Cardiac muscle cell (in vitro differentiated cells and primary cell): Measurements from ENCODE around the gene PDE4B. TPM values are rescaled to one million over a fixed set of nuclear protein-coding genes. Genes with fewer than 3 reads are reported as not detected.

Source experiments
- DNase-seq, 2 donors: peaks; one replicate each; pipeline versions ENCODE4 v3.0.0 to v3.0.0-alpha.2; 2010 to 2017; ENCODE audit warnings: low read depth in 1 of 2, low spot score in 1 of 2
- H3K27ac ChIP-seq: fragments of 200-600 bp; sonication (generic); 2 replicates; pipeline ENCODE4 v1.5.1; 2016
- H3K27me3 ChIP-seq: fragments of 200-600 bp; sonication (generic); 2 replicates; pipeline ENCODE4 v1.6.0; 2016; ENCODE audit warnings: control low read depth
- H3K36me3 ChIP-seq: fragments of 200-600 bp; sonication (generic); 2 replicates; pipeline ENCODE4 v1.5.1; 2016; ENCODE audit warnings: control low read depth
- H3K4me1 ChIP-seq: fragments of 200-600 bp; sonication (generic); 2 replicates; pipeline ENCODE4 v1.8.1; 2017; ENCODE audit warnings: low read depth, mild to moderate bottlenecking, mixed run types
- H3K4me3 ChIP-seq: fragments of 200-600 bp; sonication (generic); 2 replicates; pipeline ENCODE4 v1.5.1; 2016; ENCODE audit warnings: mild to moderate bottlenecking
- H3K9me3 ChIP-seq: fragments of 200-600 bp; sonication (generic); 2 replicates; pipeline ENCODE4 v1.5.1; 2017; ENCODE audit warnings: low read depth, mild to moderate bottlenecking, control low read depth
- CTCF ChIP-seq: IDR thresholded peaks from 2 replicates; pipeline ENCODE4 v1.5.1; 2012; ENCODE audit warnings: low read depth, mild to moderate bottlenecking, low read length
- polyA plus RNA-seq: library from polyadenylated mRNA; unstranded; fragments of >200 nt; fragmentation: Nextera tagmentation; extraction: Ambion mirVana; gene quantifications from 2 replicates; pipeline ENCODE4 v1.2.1, GENCODE V29; 2016
- total RNA-seq: library from RNA; depleted of rRNA; stranded (reverse); fragments of >200 nt; gene quantifications from 2 replicates; pipeline ENCODE4 v1.2.3, GENCODE V29; 2016

Gene PDE4B
- total and polyA plus RNA-seq, 2 experiments from 2014 or later, result 0.65 to 3.9 TPM

- no peak for TF ChIP-seq CTCF
- no peaks in the 10 kb centered on the region for H3K9me3 ChIP-seq
- no peak overlapping the region for H3K4me3 ChIP-seq
- no peak for DNase-seq
- H3K27ac ChIP-seq, result no peak overlapping the region
- no peaks in the 10 kb centered on the region for H3K27me3 ChIP-seq
- no peaks in the 10 kb centered on the region for H3K4me1 ChIP-seq
- no peaks in the 10 kb centered on the region for H3K36me3 ChIP-seq
Measured at GRCh38 chr1:66302184-66302742, 509.6 kb downstream of the PDE4B start.

GRCh38 chr1:66302815-66303214, 510.1 kb downstream of the PDE4B start:
- Histone ChIP-seq H3K27me3 (no peaks in the 10 kb centered on the region), H3K4me1 (no peaks in the 10 kb centered on the region)

GRCh38 chr1:66303646-66304045, 511.0 kb downstream of the PDE4B start:
- no peak for DNase-seq
- H3K4me3 ChIP-seq, result no peak overlapping the region
- no peak overlapping the region for H3K27ac ChIP-seq
- TF ChIP-seq CTCF, result no peak
- H3K4me1 ChIP-seq, result no peaks in the 10 kb centered on the region
- no peaks in the 10 kb centered on the region for H3K9me3 ChIP-seq
- no peaks in the 10 kb centered on the region for H3K36me3 ChIP-seq
- H3K27me3 ChIP-seq, result no peaks in the 10 kb centered on the region

More at GRCh38 chr1:66302815-66303214, 510.1 kb downstream of the PDE4B start:
- no peaks in the 10 kb centered on the region for H3K9me3 ChIP-seq
- no peak overlapping the region for H3K27ac ChIP-seq
- DNase-seq, result no peak
- no peak overlapping the region for H3K4me3 ChIP-seq
- no peak for TF ChIP-seq CTCF
- H3K36me3 ChIP-seq, result no peaks in the 10 kb centered on the region

GRCh38 chr1:66304128-66304527, 511.4 kb downstream of the PDE4B start:
- no peak overlapping the region for H3K27ac ChIP-seq
- DNase-seq, result no peak
- H3K4me3 ChIP-seq, result no peak overlapping the region
- TF ChIP-seq CTCF, result no peak
- no peaks in the 10 kb centered on the region for H3K27me3 ChIP-seq
- no peaks in the 10 kb centered on the region for H3K9me3 ChIP-seq
- no peaks in the 10 kb centered on the region for H3K36me3 ChIP-seq
- H3K4me1 ChIP-seq, result no peaks in the 10 kb centered on the region

GRCh38 chr1:66305927-66306326, 513.2 kb downstream of the PDE4B start:
- TF ChIP-seq CTCF, result no peak
- Histone ChIP-seq H3K27ac (no peak overlapping the region), H3K4me3 (no peak overlapping the region), H3K36me3 (no peaks in the 10 kb centered on the region), H3K9me3 (no peaks in the 10 kb centered on the region), H3K27me3 (no peaks in the 10 kb centered on the region), H3K4me1 (no peaks in the 10 kb centered on the region)
- no peak for DNase-seq
